Mesendoderm (in vitro differentiated cells): Measurements from ENCODE around the gene SPTAN1.

Experiments
- DNase-seq: peaks from one replicate; pipeline ENCODE4 v3.0.0; 2013
- H2AK5ac ChIP-seq: 2 replicates; pipeline ENCODE4 v1.6.1; 2013; ENCODE audit warnings: low read length, inconsistent platforms
- H2BK120ac ChIP-seq: 2 replicates; pipeline ENCODE4 v1.6.1; 2013; ENCODE audit warnings: low read depth, mild to moderate bottlenecking, low read length, moderate library complexity, mixed read lengths
- H2BK15ac ChIP-seq: replicated peaks from 2 replicates; pipeline ENCODE4 v1.6.1; 2013; ENCODE audit warnings: low read depth, mild to moderate bottlenecking, moderate library complexity
- H2BK5ac ChIP-seq: 2 replicates; pipeline ENCODE4 v1.6.1; 2013; ENCODE audit warnings: low read length, inconsistent platforms
- H3K18ac ChIP-seq: 2 replicates; pipeline ENCODE4 v1.6.1; 2013; ENCODE audit warnings: mild to moderate bottlenecking, low read length, mixed read lengths
- H3K23ac ChIP-seq: one replicate; pipeline ENCODE4 v1.6.1; 2013; ENCODE audit warnings: low read length
- H3K27ac ChIP-seq: 2 replicates; pipeline ENCODE4 v1.5.1; 2013; ENCODE audit warnings: low read depth, mild to moderate bottlenecking, inconsistent platforms, low read length, moderate library complexity
- H3K27me3 ChIP-seq: 2 replicates; pipeline ENCODE4 v1.6.1; 2013; ENCODE audit warnings: low read length, control low read depth, mild to moderate bottlenecking, inconsistent platforms; ENCODE audit not compliant: insufficient read depth, poor library complexity
- H3K36me3 ChIP-seq: 2 replicates; pipeline ENCODE4 v1.6.1; 2013; ENCODE audit warnings: low read length, inconsistent platforms; ENCODE audit not compliant: control insufficient read depth, insufficient read depth
- H3K4ac ChIP-seq: one replicate; pipeline ENCODE4 v1.6.1; 2013; ENCODE audit warnings: low read depth, mild to moderate bottlenecking, low read length, moderate library complexity
- H3K4me1 ChIP-seq: 2 replicates; pipeline ENCODE4 v1.6.1; 2013; ENCODE audit warnings: low read depth, low read length, inconsistent platforms; ENCODE audit not compliant: control insufficient read depth
- H3K4me2 ChIP-seq: 2 replicates; pipeline ENCODE4 v1.6.1; 2013; ENCODE audit warnings: low read length
- H3K4me3 ChIP-seq: 2 replicates; pipeline ENCODE4 v1.5.1; 2013; ENCODE audit warnings: mild to moderate bottlenecking, low read length
- H3K56ac ChIP-seq: one replicate; pipeline ENCODE4 v1.6.1; 2013; ENCODE audit warnings: low read length
- H3K79me1 ChIP-seq: 2 replicates; pipeline ENCODE4 v1.6.1; 2013; ENCODE audit warnings: low read length, inconsistent platforms
- H3K79me2 ChIP-seq: 2 replicates; pipeline ENCODE4 v1.6.1; 2013; ENCODE audit warnings: mild to moderate bottlenecking, low read length; ENCODE audit not compliant: control insufficient read depth, insufficient read depth
- H3K9ac ChIP-seq: 2 replicates; pipeline ENCODE4 v1.6.1; 2013; ENCODE audit warnings: low read length, inconsistent platforms
- H4K5ac ChIP-seq: one replicate; pipeline ENCODE4 v1.6.1; 2013; ENCODE audit warnings: low read length
- H4K8ac ChIP-seq: one replicate; pipeline ENCODE4 v1.6.1; 2013; ENCODE audit warnings: low read depth, mild to moderate bottlenecking, control low read depth, low read length, moderate library complexity
- WGBS: extraction: QIAGEN DNeasy Blood & Tissue Kit; methylation state at CpG from one replicate; pipeline ENCODE4 v1.1.7; 2013; ENCODE audit warnings: low lambda C conversion rate, missing lambda C conversion rate; ENCODE audit not compliant: insufficient coverage; ENCODE audit errors: extremely low coverage; 5-methylcytosine and 5-hydroxymethylcytosine counted together

The SPTAN1 gene

GRCh38 chr9:128617943-128618342 lies 65.6 kb downstream of the SPTAN1 start:
- H3K36me3 ChIP-seq: peaks cover 43% of the 10 kb centered on the region

GRCh38 chr9:128619127-128619526 lies 66.7 kb downstream of the SPTAN1 start:
- Histone ChIP-seq H4K5ac (no peak overlapping the region), H3K27ac (no peak overlapping the region), H3K27me3 (no peaks in the 10 kb centered on the region), H3K79me2 (no peaks in the 10 kb centered on the region), H3K79me1 (no peaks in the 10 kb centered on the region), H3K4me2 (no peak overlapping the region), H2BK5ac (no peak overlapping the region), H2BK120ac (no peak overlapping the region), H3K56ac (no peak overlapping the region), H4K8ac (no peak overlapping the region), H3K4me3 (no peak overlapping the region), H3K23ac (no peak overlapping the region), H3K4me1 (no peaks in the 10 kb centered on the region), H3K36me3 (peaks cover 39% of the 10 kb centered on the region), H3K18ac (no peak overlapping the region), H3K9ac (no peak overlapping the region), H2AK5ac (no peak overlapping the region), H3K4ac (no peak overlapping the region), H2BK15ac (no peak overlapping the region)
- no CpG with 5 or more reads among the region's 6 CpGs for WGBS
- DNase-seq: no peak

More at GRCh38 chr9:128617943-128618342, 65.6 kb downstream of the SPTAN1 start:
- Histone ChIP-seq H3K4me2 (no peak overlapping the region), H3K79me1 (no peaks in the 10 kb centered on the region), H4K5ac (no peak overlapping the region), H2BK120ac (no peak overlapping the region), H2AK5ac (no peak overlapping the region), H2BK15ac (no peak overlapping the region), H3K27ac (no peak overlapping the region), H2BK5ac (no peak overlapping the region), H3K4me3 (no peak overlapping the region), H4K8ac (no peak overlapping the region), H3K27me3 (no peaks in the 10 kb centered on the region), H3K23ac (no peak overlapping the region), H3K4me1 (no peaks in the 10 kb centered on the region), H3K9ac (no peak overlapping the region), H3K79me2 (no peaks in the 10 kb centered on the region), H3K4ac (no peak overlapping the region), H3K56ac (no peak overlapping the region), H3K18ac (no peak overlapping the region)
- DNase-seq: no peak
- no CpG with 5 or more reads among the region's 8 CpGs for WGBS

- Histone ChIP-seq H2BK120ac (no peak overlapping the region), H3K27me3 (no peaks in the 10 kb centered on the region), H3K18ac (no peak overlapping the region), H2BK15ac (no peak overlapping the region), H3K56ac (no peak overlapping the region), H3K79me2 (no peaks in the 10 kb centered on the region), H3K23ac (no peak overlapping the region), H3K27ac (no peak overlapping the region), H3K4me2 (no peak overlapping the region), H2BK5ac (no peak overlapping the region), H3K79me1 (no peaks in the 10 kb centered on the region), H4K5ac (no peak overlapping the region), H4K8ac (no peak overlapping the region), H3K4me3 (no peak overlapping the region), H3K4me1 (no peaks in the 10 kb centered on the region), H3K4ac (no peak overlapping the region), H3K36me3 (peaks cover 35% of the 10 kb centered on the region), H3K9ac (no peak overlapping the region), H2AK5ac (no peak overlapping the region)
- WGBS: no CpG with 5 or more reads among the region's 5 CpGs
- no peak for DNase-seq
Measured at GRCh38 chr9:128619779-128620178, 67.4 kb downstream of the SPTAN1 start.

GRCh38 chr9:128621730-128622455 lies 69.5 kb downstream of the SPTAN1 start:
- H3K36me3 ChIP-seq: peaks cover 31% of the 10 kb centered on the region

GRCh38 chr9:128624566-128624965 lies 72.2 kb downstream of the SPTAN1 start:
- Histone ChIP-seq H2AK5ac (no peak overlapping the region), H3K18ac (no peak overlapping the region), H3K36me3 (peaks cover 12% of the 10 kb centered on the region), H3K23ac (no peak overlapping the region), H3K4me1 (no peaks in the 10 kb centered on the region), H3K4me2 (no peak overlapping the region), H3K79me2 (no peaks in the 10 kb centered on the region), H3K4me3 (no peak overlapping the region), H4K8ac (no peak overlapping the region), H3K9ac (no peak overlapping the region), H4K5ac (no peak overlapping the region), H3K4ac (no peak overlapping the region), H2BK5ac (no peak overlapping the region), H2BK120ac (no peak overlapping the region), H3K27me3 (no peaks in the 10 kb centered on the region), H3K27ac (no peak overlapping the region), H3K79me1 (no peaks in the 10 kb centered on the region), H2BK15ac (no peak overlapping the region), H3K56ac (no peak overlapping the region)
- no peak for DNase-seq
- WGBS: no CpG with 5 or more reads among the region's 10 CpGs

More at GRCh38 chr9:128621730-128622455, 69.5 kb downstream of the SPTAN1 start:
- no peak overlapping the region for H2BK120ac ChIP-seq
- H3K4me1 ChIP-seq: no peaks in the 10 kb centered on the region
- no peaks in the 10 kb centered on the region for H3K27me3 ChIP-seq
- no peak overlapping the region for H3K4me2 ChIP-seq
- H3K23ac ChIP-seq: no peak overlapping the region
- H4K8ac ChIP-seq: no peak overlapping the region
- no peaks in the 10 kb centered on the region for H3K79me1 ChIP-seq
- H3K4ac ChIP-seq: no peak overlapping the region
- H3K9ac ChIP-seq: no peak overlapping the region
- H2AK5ac ChIP-seq: no peak overlapping the region
- no peak overlapping the region for H2BK5ac ChIP-seq
- no peak overlapping the region for H3K4me3 ChIP-seq
- H3K27ac ChIP-seq: no peak overlapping the region
- no peak overlapping the region for H3K56ac ChIP-seq
- H2BK15ac ChIP-seq: no peak overlapping the region
- H3K79me2 ChIP-seq: no peaks in the 10 kb centered on the region
- WGBS: no CpG with 5 or more reads among the region's 14 CpGs
- no peak overlapping the region for H4K5ac ChIP-seq
- DNase-seq: no peak
- no peak overlapping the region for H3K18ac ChIP-seq
